HG03558 (cell line): ENCODE measurements around the gene PNMT.

ENCODE experiments used
- ATAC-seq: cut with Tn5 transposase; IDR thresholded peaks from one replicate; pipeline ENCODE4 v1.9.1; 2021; ENCODE audit warnings: moderate number of reproducible peaks; ENCODE audit not compliant: unreplicated experiment; ENCODE audit errors: extremely low read depth

Gene PNMT

DNA sequence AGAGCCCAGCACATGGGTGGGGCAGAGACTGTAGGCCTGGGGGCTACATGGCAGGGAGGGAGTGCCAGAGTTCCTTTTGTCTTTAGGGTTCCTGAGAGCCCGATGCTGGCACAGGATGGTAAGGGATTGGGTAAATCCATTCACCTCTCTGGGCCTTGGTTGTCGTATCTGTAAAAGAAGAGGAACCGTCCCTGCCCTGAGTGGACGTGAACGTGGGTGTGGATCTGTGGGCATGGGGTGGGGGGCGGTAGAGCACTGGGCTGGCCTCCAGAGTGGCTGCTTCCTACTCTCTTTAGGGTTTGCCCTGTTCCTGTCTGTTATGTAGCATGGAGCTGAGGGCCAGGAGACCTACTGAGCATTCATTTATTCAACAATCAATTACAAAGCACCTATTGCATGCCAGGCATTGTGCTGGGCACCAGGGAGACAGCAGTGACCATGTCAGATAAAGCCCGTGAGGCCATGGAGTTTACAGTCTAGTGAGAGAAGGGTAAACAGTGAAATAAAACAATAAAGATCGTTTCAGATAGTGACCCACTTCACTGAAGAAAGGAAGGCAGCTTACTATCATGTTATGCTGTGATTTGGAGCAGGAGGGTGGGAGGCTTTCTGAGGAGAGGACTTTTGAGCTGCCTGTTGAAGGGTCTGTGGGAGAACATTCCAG is 16.2 kb upstream of the PNMT start:
- no peak for ATAC-seq

DNA sequence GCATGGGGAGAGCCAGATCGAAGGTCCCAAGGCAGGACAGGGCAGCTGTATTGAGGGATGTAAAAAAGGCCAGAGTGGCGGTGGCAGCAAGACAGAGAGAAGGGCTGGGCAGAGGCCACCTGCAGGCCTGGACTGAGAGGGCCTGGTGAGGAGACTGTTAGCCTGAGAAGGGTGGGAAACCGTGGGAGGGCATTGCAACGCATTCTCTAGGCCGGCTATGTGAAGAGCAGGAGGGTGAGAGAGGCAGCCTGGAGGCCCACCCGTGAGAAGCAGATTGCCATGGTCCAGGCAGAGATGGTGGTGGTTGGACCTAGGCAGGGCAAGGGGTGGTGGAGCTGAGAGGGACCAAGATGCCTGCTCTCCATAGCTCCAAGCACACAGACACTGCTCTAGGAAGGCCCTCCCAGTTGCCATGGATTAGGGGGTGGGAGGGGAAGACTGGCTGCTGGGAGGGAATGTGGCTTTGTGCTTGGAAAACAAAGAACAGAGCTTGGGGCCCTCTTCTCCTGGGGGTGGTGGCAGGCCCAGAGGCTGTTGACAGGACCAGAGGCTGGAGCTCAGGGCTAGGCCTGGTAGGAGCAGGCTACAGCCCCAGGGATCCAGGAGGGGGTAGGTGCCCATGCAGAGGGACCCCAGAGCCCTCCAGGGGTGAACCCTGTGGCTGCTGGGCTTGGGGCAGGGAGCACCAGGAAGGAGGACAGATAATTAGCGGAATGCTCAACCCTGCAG is 15.5 kb upstream of the PNMT start:
- ATAC-seq = no peak

GRCh38 chr17:39653316-39653661 is 15.0 kb upstream of the PNMT start:
- no peak for ATAC-seq

DNA sequence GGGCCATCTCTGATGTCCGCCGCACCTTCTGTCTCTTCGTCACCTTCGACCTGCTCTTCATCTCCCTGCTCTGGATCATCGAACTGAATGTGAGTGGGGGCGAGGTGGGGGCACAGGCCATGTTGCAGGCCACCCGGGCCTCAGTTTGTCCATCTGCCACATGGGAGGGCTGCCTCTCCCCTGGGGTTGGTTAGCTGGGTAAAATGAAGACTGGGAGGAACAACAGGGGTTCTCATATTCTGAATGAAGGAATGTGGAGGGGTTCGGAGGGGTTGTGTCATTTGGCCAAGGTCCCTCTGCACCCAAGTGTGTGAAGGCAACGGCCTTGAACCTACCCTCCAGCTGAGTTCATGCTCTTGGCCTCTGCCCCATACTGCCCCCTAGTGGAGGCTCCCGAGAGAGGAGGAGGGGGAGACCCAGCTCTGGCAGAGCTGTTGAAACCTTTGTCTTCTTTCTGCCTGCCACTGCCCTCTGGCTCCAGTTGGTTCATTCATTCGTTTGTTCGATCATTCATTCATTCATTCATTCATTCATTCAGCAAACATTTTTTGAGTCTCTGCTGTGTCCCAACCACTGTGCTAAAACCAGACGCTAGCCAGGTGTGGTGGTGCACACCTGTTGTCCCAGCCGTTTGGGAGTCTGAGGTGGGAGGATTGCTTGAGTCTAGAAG is 14.5 kb upstream of the PNMT start:
- ATAC-seq = no peak

DNA sequence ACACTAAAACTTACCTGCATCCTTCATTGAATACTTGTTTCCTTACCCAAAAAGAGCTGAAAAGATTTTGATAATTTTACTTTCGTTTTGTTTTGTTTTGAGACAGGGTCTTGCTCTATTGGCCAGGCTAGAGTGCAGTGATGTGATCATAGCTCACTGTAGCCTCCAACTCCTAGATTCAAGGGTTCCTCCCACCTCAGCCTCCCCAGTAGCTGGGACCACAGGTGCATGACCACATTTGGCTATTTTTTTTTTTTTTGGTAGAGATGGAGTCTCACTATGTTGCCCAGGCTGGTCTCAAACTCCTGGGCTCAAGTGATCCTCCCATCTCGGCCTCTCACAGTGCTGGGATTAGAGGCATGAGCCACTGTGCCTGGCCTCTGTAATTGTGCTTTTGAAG is 13.1 kb upstream of the PNMT start:
- ATAC-seq = no peak

GRCh38 chr17:39658346-39658745 is 9.9 kb upstream of the PNMT start:
- ATAC-seq = no peak

DNA sequence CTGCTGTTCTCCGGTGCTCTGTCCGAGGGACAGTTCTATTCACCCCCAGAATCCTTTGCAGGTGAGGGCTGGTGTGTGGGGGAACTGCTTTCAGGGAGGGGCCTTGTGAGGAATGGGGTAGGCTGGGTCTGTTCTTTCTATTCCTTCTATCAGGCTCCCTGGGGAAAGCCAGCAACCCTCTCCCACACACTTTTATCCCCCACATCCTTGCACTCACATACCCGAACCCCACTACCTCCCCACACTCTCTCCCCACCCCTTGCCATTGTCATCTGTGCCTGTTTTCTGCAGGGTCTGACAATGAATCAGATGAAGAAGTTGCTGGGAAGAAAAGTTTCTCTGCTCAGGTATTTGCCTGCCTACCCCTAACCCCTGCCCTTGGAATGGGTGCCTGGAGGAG is 9.5 kb upstream of the PNMT start:
- no peak for ATAC-seq

DNA sequence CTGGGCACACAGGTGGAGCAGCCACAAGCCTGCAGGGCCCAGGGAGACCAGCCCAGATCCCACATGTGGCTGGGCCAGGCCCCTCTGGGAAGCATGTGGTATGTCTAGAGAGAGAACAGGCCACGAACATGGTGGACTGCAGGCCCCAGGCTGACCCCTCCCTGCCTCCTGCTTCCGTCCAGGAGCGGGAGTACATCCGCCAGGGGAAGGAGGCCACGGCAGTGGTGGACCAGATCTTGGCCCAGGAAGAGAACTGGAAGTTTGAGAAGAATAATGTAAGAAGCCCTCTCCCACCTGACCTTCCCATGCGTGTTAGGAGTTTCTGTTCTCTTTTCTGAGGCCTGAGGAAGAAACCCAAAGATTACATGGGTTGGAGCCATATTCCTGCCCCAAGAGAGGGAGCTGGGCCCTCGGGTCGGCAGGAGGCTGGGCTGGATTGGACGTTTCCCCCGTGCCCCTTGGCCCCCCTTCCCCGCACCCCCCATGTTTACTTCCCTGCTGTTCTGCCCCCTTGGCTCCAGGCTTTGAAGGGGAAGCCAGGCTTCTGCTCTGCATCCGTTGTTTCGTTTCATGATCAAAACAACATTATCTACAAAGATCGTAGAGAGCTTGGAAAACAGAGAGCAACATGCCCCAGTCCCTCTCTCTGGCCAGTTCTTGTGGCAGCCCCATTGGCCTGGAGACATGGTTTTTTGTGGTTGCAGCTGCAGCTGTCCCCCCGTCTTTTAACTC is 8.8 kb upstream of the PNMT start:
- ATAC-seq = no peak

- ATAC-seq = no peak
Measured at GRCh38 chr17:39660011-39660360, 8.3 kb upstream of the PNMT start.

GRCh38 chr17:39660397-39661385 is 7.6 kb upstream of the PNMT start:
- no peak for ATAC-seq

GRCh38 chr17:39661744-39662541 is 6.3 kb upstream of the PNMT start:
- no peak for ATAC-seq

GRCh38 chr17:39662551-39663339 is 5.5 kb upstream of the PNMT start:
- no peak for ATAC-seq

- ATAC-seq = no peak
Measured at GRCh38 chr17:39663340-39663687, 4.9 kb upstream of the PNMT start.

GRCh38 chr17:39663688-39664580 is 4.3 kb upstream of the PNMT start:
- no peak for ATAC-seq

- no peak for ATAC-seq
Measured at GRCh38 chr17:39664581-39665561, 3.4 kb upstream of the PNMT start, which contains the start of gene TCAP. Gene TCAP (plus strand): TSS chr17:39665349. CDS start chr17:39665360, 11 bp downstream.

DNA sequence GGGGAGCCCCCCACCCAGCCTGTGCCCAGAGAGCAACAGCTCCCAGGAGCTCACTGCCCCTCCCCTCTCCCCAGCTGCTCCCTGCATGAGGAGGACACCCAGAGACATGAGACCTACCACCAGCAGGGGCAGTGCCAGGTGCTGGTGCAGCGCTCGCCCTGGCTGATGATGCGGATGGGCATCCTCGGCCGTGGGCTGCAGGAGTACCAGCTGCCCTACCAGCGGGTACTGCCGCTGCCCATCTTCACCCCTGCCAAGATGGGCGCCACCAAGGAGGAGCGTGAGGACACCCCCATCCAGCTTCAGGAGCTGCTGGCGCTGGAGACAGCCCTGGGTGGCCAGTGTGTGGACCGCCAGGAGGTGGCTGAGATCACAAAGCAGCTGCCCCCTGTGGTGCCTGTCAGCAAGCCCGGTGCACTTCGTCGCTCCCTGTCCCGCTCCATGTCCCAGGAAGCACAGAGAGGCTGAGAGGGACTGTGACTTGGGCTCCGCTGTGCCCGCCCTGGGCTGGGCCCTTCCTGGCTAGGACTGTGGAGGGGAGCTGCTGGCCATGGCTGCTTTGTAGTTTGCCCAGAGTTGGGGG is 2.5 kb upstream of the PNMT start:
- no peak for ATAC-seq
